Islet of Langerhans (tissue), 1 donor: Measurements from ENCODE around the gene CIC.
"Not testable (repeated sequence)": the region's sequence is repeated elsewhere in the genome, so short reads cannot be mapped to it uniquely, and the experiment has no call there.

Experiments
- FAIRE-seq: peaks from one replicate; lab custom pipeline; 2011; peaks lifted over from hg19 to GRCh38; lab: Jason Lieb, UNC

Gene CIC

DNA sequence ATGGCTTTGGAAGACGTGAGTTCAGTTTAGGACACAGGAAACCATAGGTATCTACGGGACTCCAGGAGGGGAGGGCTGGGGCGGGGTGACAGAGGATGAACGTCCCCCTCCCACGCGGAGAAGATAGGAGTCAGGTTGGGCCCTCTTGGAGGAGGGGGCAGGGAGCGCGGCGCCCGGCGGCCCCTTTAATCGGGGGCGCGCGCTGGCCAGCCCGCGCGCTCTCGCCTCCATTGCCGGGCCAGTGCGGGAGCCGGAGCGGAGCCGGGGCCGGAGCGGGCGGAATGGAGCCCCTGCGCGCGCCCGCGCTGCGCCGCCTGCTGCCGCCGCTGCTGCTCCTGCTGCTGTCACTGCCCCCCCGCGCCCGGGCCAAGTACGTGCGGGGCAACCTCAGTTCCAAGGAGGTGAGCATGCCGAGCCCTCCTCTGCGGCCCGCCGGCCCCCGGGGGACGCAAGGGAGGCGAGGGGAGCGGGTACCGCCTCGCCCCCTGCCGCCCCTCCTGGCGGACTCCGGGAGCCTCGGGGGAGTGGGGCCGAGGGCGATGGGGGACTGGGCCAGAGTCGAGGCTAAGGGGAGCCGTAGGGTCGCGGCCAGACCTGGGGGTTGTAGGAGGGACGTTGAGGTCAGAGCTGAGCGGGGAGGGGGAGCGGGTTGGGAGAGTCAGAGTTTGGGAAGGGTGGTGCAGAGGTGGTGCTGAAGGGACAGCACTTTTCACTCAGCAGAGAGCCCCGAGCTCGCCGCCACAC is 44.2 kb downstream of the CIC start, which contains the start of gene TMEM145:
TSS of gene TMEM145 (plus strand) at position 214 of the 744 bp plus-strand sequence. CDS start at position 282, 68 bp downstream.
- FAIRE-seq = no peak

DNA sequence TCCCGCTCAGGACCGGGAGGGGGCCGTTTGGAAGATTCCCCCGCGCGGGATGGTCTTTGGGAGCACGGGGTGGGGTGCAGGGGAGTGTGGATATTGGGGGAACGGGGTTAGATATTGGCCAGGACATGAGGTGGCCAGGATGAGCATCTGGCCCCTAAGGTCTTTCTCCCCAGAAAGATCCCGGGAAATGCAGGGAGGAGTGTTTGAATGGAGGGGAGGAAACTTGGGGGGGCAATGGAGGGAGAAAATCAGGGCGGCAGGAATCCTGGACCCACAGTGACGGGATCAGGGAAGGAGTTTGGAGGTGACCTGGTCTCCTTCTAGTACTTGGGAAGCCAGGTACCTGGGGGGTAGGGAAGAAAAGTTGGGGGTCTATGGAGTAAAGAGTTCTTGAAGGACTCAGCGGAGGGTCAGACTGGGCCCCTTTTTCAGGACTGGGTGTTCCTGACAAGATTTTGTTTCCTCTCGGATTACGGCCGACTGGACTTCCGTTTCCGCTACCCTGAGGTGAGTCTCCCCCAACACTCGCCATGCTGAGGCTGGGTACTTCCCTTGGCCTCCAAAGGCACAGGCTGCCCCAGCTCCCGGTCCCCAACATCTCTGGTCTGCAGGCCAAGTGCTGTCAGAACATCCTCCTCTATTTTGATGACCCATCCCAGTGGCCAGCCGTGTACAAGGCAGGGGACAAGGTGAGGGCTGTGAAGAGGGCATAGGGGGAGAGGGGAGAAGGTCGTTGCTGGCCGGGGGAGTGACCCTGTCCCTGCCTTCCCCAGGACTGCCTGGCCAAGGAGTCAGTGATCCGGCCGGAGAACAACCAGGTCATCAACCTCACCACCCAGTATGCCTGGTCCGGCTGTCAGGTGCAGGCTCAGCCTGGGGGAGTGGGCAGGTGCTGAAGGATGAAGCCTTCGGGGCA is 45.0 kb downstream of the CIC start:
- no peak for FAIRE-seq

GRCh38 chr19:42315024-42315423 is 46.0 kb downstream of the CIC start:
- FAIRE-seq = no peak

DNA sequence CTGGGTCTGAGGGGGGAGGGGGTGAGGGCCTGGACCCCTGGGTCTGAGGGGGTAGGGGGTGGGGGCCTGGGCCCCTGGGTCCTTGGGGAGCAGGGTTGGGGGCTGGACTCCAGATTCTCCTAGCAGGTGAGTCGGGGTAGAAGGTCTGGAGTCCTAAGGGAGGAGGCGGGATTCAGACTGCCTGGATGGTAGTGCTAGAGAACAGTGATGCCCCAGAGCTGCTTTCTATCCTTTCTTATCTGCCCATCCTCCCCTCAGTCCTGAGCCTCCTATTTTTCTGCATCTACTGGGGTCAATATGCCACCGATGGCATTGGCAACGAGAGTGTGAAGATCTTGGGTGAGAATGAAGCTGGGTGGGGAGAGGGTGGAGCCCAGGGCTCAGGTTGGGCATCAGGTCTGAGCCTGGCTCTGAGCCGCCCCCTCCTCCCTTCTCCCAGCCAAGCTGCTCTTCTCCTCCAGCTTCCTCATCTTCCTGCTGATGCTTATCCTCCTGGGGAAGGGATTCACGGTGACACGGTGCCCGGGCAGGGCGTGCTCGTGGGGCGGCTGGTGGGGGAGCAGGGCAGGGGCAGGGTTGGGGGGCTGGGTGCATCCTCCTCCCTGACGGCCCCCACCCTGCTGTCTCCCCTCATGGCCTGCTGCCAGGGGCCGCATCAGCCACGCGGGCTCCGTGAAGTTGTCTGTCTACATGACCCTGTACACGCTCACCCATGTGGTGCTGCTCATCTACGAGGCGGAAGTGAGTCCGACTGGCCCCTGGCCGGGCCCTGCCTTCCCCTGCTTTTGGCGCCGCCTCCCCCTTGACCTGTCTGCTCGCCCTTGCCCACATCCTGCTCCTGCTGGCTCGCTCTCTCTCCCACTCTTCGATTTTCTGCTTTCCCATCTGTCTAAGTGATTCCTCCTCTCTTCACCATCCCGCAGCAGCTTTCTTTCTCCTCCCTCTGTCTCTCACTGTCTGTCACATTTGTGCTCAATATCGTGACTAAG is 47.5 kb downstream of the CIC start:
- no peak for FAIRE-seq

DNA sequence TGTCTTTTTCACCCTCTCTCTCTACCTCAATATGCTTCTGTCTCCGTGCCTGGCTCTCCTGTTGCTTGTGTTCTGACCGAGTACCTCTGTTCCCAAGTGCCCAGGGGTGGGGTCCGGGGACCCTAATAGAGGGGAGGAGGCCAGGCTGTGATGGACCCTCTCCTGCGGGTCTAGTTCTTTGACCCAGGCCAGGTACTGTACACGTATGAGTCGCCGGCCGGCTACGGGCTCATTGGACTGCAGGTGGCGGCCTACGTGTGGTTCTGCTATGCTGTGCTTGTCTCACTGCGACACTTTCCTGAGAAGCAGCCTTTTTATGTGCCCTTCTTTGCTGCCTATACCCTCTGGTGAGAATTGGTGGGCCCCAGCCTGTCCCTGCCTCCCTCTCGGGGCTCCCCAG is 48.5 kb downstream of the CIC start:
- FAIRE-seq = no peak

- no peak for FAIRE-seq
Observed at GRCh38 chr19:42322305-42322704, 53.3 kb downstream of the CIC start.

- no peak for FAIRE-seq
Observed at GRCh38 chr19:42323473-42323851, 54.4 kb downstream of the CIC start.

GRCh38 chr19:42323852-42324654 is 55.0 kb downstream of the CIC start:
- FAIRE-seq = no peak

DNA sequence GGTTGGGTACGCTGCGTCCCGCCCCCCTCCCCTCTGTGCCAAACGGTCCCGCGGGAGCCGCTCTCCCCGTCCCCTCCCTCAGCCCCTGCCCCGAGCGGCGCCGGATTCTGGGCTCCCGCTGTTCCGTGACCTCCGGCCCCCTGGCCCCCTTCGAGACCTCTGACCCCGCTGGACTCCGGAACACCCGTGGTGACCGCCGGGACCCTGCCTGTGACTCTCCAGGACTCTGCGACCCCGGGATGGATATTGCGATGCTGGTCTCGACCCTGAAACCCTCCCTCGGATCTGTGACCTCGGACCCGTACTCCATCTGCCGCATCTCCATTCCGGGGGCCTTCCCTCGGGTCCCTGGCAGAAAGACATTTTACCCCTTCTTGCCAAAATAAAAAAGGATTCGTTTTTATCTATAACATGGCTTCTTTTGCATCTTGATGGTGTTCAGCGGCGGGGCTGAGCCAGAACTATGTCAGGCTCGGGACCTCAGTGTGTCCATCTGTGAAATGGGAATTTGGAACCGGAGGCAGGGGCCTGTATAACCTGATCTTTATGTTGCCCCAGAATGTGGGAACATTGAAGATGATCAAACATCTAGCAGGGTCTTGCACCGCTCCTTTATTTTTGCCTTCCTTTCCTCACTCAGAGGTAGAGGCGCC is 55.7 kb downstream of the CIC start:
- FAIRE-seq = no peak

DNA sequence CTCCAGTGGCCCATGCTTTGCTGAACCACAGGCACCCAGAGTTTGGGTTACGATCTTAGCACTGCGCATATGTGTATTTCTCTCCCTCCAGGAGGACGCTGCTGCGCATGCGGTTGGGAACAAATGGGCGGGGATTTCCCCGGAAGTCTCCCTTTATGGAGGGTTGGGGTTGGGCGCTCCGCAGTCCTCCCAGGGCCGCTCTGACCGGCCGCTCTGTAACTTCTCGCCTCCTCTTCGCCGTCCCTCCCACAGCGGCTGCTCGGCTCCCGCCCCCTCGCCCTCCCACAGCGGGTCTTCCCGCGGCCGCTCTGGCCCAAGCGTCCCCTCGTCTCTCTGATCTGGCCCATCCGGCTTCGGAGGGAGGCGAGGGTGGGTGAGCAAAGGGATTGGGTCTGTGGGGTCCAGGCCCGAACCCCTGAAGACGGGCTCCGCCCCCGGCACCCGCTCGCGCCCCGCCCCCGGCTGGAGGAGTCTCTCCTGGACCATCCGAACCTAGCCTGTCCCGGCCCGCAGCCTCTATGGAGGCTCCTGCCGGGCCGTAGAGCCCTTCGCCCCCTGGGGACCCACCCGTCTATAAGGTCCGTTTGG is 56.4 kb downstream of the CIC start, which contains the start of gene MEGF8:
TSS of gene MEGF8 (plus strand) at position 328 of the 588 bp plus-strand sequence. CDS start 609 bp downstream, outside the sequence.
- FAIRE-seq = peak; percentile 99

GRCh38 chr19:42325896-42326771 is 57.1 kb downstream of the CIC start:
- no peak for FAIRE-seq

DNA sequence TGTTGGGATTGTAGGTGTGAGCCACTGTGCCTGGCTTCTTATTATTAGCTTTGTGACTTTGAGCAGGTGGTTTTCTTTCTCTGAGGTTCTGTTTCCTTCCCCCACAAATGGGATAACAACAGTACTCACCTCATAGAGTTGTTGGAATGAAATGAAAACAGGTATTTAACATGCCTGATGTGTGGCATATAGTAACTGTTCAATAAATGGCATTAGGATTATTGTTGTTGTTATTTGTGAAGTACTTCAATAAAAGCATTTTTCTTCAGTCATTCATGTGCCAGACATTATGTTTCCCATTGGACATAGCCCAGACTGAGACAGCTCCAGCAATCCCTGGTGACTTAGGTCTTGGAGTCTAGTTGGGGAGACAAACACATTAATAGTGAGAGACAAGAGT is 57.9 kb downstream of the CIC start:
- no peak for FAIRE-seq

GRCh38 chr19:42327381-42327780 is 58.3 kb downstream of the CIC start:
- FAIRE-seq = no peak

- no peak for FAIRE-seq
Observed at GRCh38 chr19:42328106-42328505, 59.1 kb downstream of the CIC start.

DNA sequence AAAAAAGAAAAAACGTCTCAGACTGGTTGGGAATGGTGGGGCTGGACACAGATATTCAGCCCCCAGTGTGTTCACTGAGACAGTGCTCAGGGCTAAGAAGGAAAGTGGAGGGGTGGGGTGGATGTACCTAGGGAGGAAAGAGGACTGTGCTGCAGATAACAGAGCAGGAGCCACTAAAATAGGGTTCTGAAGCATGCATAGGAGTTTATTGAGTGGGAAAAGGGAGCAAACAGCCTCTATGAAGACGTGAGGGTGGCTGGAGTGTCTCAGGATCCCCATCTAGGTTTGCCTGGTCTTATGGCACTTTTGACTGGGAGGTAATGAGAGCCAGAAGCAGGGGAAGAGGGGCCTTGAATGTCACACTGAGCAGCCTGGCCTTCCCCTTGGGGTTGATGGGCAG is 59.8 kb downstream of the CIC start:
- no peak for FAIRE-seq

GRCh38 chr19:42330241-42330711 is 61.2 kb downstream of the CIC start:
- no peak for FAIRE-seq

- FAIRE-seq = not testable (repeated sequence)
Observed at GRCh38 chr19:42331333-42331732, 62.3 kb downstream of the CIC start.

- no peak for FAIRE-seq
Observed at GRCh38 chr19:42332059-42332458, 63.0 kb downstream of the CIC start.

- no peak for FAIRE-seq
Observed at GRCh38 chr19:42333018-42333417, 64.0 kb downstream of the CIC start.
